NCI-H1092 (cell line): ENCODE results near the gene BBX.

Source experiments
- DNase-seq: peaks from one replicate; lab custom pipeline; 2025; lab: John Stamatoyannopoulos, UW

Gene BBX

GRCh38 chr3:107657971-107658370, 135.2 kb downstream of the BBX start:
- no peak for DNase-seq

- DNase-seq, result no peak
Measured at GRCh38 chr3:107660306-107660976, 137.7 kb downstream of the BBX start.

GRCh38 chr3:107661447-107662123, 138.8 kb downstream of the BBX start:
- no peak for DNase-seq

GRCh38 chr3:107662124-107662507, 139.4 kb downstream of the BBX start:
- no peak for DNase-seq

GRCh38 chr3:107662586-107662985, 139.8 kb downstream of the BBX start:
- no peak for DNase-seq

GRCh38 chr3:107663266-107663665, 140.5 kb downstream of the BBX start:
- no peak for DNase-seq

GRCh38 chr3:107664614-107665013, 141.9 kb downstream of the BBX start:
- DNase-seq, result no peak

- DNase-seq, result no peak
Measured at GRCh38 chr3:107665351-107665750, 142.6 kb downstream of the BBX start.

- no peak for DNase-seq
Measured at GRCh38 chr3:107666853-107667252, 144.1 kb downstream of the BBX start.

- no peak for DNase-seq
Measured at GRCh38 chr3:107668416-107668815, 145.7 kb downstream of the BBX start.

- no peak for DNase-seq
Measured at GRCh38 chr3:107668963-107669362, 146.2 kb downstream of the BBX start.

GRCh38 chr3:107669669-107670068, 146.9 kb downstream of the BBX start:
- DNase-seq, result no peak

- no peak for DNase-seq
Measured at GRCh38 chr3:107670986-107671385, 148.2 kb downstream of the BBX start.

- DNase-seq, result no peak
Measured at GRCh38 chr3:107674371-107674770, 151.6 kb downstream of the BBX start.

- DNase-seq, result no peak
Measured at GRCh38 chr3:107675233-107675900, 152.6 kb downstream of the BBX start.

GRCh38 chr3:107676469-107677309, 153.9 kb downstream of the BBX start:
- DNase-seq, result no peak

- DNase-seq, result no peak
Measured at GRCh38 chr3:107679921-107680320, 157.2 kb downstream of the BBX start.

- no peak for DNase-seq
Measured at GRCh38 chr3:107680698-107681097, 157.9 kb downstream of the BBX start.

- DNase-seq, result no peak
Measured at GRCh38 chr3:107681396-107681795, 158.6 kb downstream of the BBX start.

GRCh38 chr3:107682580-107682979, 159.8 kb downstream of the BBX start:
- no peak for DNase-seq

- no peak for DNase-seq
Measured at GRCh38 chr3:107683447-107683846, 160.7 kb downstream of the BBX start.

GRCh38 chr3:107684431-107684925, 161.7 kb downstream of the BBX start:
- DNase-seq, result no peak
